ENCODE results near the gene SYT9. TPM values are rescaled to one million over a fixed set of nuclear protein-coding genes. Genes with fewer than 3 reads are reported as not detected.

Gene SYT9
- total and polyA plus RNA-seq, 10 donors = 0.02 to 0.39 (median 0.08) TPM; not detected in 4

- Histone ChIP-seq H3K9me3 (no peaks in the 10 kb centered on the region), H3K27me3 (replicated peaks in 1 of 7) (no peaks in the 10 kb centered on the region), H3K4me3 (no peak overlapping the region), H3K36me3 (no peaks in the 10 kb centered on the region), H3K27ac (no peak overlapping the region), H3K4me1 (no peaks in the 10 kb centered on the region)
- intact Hi-C loops (cut with DNase I; ENCODE audit: low total_unique reads) = no loop called here
- DNase-seq = no peak
- 43 to 75% (median 62%) methylated on average over 2 of the region's 2 CpGs for WGBS, 5 donors
- no peak for TF ChIP-seq POLR2AphosphoS5 (IDR thresholded peaks at IDR 0.05)
- TF ChIP-seq CTCF (IDR thresholded peaks at IDR 0.05 in 8 of 11, conservative IDR thresholded peaks at IDR 0.05 in 3 of 11) = no peak
- TF ChIP-seq POLR2A (IDR thresholded peaks at IDR 0.05) = no peak
Measured at GRCh38 chr11:7300281-7300680, 48.6 kb downstream of the SYT9 start.

GRCh38 chr11:7303146-7303545 lies 51.4 kb downstream of the SYT9 start:
- Histone ChIP-seq H3K9me3 (no peaks in the 10 kb centered on the region), H3K4me3 (no peak overlapping the region), H3K27ac (no peak overlapping the region), H3K27me3 (replicated peaks in 1 of 7) (no peaks in the 10 kb centered on the region), H3K36me3 (no peaks in the 10 kb centered on the region), H3K4me1 (no peaks in the 10 kb centered on the region)
- DNase-seq = no peak
- TF ChIP-seq POLR2AphosphoS5 (IDR thresholded peaks at IDR 0.05) (no peak), CTCF (IDR thresholded peaks at IDR 0.05 in 8 of 11, conservative IDR thresholded peaks at IDR 0.05 in 3 of 11) (no peak), POLR2A (IDR thresholded peaks at IDR 0.05) (no peak)
- intact Hi-C loops (cut with DNase I; ENCODE audit: low total_unique reads) = no loop called here
- WGBS, 5 donors = 87 to 91% (median 88%) methylated on average over 11 of the region's 11 CpGs

GRCh38 chr11:7306900-7307299 lies 55.2 kb downstream of the SYT9 start:
- Histone ChIP-seq H3K27ac (no peak overlapping the region), H3K4me3 (no peak overlapping the region), H3K36me3 (no peaks in the 10 kb centered on the region), H3K27me3 (replicated peaks in 1 of 7) (peaks cover 0 to 5% (median 0%) of the 10 kb centered on the region in 7 donors), H3K4me1 (no peaks in the 10 kb centered on the region), H3K9me3 (no peaks in the 10 kb centered on the region)
- no peak for DNase-seq
- intact Hi-C loops (cut with DNase I; ENCODE audit: low total_unique reads) = no loop called here
- TF ChIP-seq POLR2AphosphoS5 (IDR thresholded peaks at IDR 0.05) (no peak), POLR2A (IDR thresholded peaks at IDR 0.05) (no peak), CTCF (IDR thresholded peaks at IDR 0.05 in 8 of 11, conservative IDR thresholded peaks at IDR 0.05 in 3 of 11) (no peak)
- WGBS, 5 donors = 60 to 81% (median 74%) methylated on average over 2 of the region's 2 CpGs

- no peaks in the 10 kb centered on the region for H3K9me3 ChIP-seq
- no peak for DNase-seq
- H3K4me1 ChIP-seq = no peaks in the 10 kb centered on the region
- H3K36me3 ChIP-seq = no peaks in the 10 kb centered on the region
- WGBS, 5 donors = 57 to 78% (median 73%) methylated on average over 2 of the region's 2 CpGs
- peaks cover 0 to 5% (median 0%) of the 10 kb centered on the region in 7 donors for H3K27me3 ChIP-seq (replicated peaks in 1 of 7)
- intact Hi-C loops (cut with DNase I; ENCODE audit: low total_unique reads) = no loop called here
- no peak overlapping the region for H3K27ac ChIP-seq
- no peak for TF ChIP-seq POLR2A (IDR thresholded peaks at IDR 0.05)
- no peak for TF ChIP-seq CTCF (IDR thresholded peaks at IDR 0.05 in 8 of 11, conservative IDR thresholded peaks at IDR 0.05 in 3 of 11)
- TF ChIP-seq POLR2AphosphoS5 (IDR thresholded peaks at IDR 0.05) = no peak
- no peak overlapping the region for H3K4me3 ChIP-seq
Measured at GRCh38 chr11:7307836-7308235, 56.1 kb downstream of the SYT9 start.
